WI38 (cell line): Measurements from ENCODE around the gene DDX6.
"Not testable (repeated sequence)": the region's sequence is repeated elsewhere in the genome, so short reads cannot be mapped to it uniquely, and the experiment has no call there.

Experiments
- H3K4me3 ChIP-seq: 2 replicates; pipeline ENCODE4 v1.5.1; 2011; ENCODE audit warnings: low read depth, mild to moderate bottlenecking, control low read depth, low read length
- TF ChIP-seq, protein P1 (sequence below): IDR thresholded peaks from 2 replicates; pipeline ENCODE4 v1.5.1; 2012; ENCODE audit warnings: low read depth, mild to moderate bottlenecking, control low read depth, low read length

The DDX6 gene, protein sequence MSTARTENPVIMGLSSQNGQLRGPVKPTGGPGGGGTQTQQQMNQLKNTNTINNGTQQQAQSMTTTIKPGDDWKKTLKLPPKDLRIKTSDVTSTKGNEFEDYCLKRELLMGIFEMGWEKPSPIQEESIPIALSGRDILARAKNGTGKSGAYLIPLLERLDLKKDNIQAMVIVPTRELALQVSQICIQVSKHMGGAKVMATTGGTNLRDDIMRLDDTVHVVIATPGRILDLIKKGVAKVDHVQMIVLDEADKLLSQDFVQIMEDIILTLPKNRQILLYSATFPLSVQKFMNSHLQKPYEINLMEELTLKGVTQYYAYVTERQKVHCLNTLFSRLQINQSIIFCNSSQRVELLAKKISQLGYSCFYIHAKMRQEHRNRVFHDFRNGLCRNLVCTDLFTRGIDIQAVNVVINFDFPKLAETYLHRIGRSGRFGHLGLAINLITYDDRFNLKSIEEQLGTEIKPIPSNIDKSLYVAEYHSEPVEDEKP

DNA sequence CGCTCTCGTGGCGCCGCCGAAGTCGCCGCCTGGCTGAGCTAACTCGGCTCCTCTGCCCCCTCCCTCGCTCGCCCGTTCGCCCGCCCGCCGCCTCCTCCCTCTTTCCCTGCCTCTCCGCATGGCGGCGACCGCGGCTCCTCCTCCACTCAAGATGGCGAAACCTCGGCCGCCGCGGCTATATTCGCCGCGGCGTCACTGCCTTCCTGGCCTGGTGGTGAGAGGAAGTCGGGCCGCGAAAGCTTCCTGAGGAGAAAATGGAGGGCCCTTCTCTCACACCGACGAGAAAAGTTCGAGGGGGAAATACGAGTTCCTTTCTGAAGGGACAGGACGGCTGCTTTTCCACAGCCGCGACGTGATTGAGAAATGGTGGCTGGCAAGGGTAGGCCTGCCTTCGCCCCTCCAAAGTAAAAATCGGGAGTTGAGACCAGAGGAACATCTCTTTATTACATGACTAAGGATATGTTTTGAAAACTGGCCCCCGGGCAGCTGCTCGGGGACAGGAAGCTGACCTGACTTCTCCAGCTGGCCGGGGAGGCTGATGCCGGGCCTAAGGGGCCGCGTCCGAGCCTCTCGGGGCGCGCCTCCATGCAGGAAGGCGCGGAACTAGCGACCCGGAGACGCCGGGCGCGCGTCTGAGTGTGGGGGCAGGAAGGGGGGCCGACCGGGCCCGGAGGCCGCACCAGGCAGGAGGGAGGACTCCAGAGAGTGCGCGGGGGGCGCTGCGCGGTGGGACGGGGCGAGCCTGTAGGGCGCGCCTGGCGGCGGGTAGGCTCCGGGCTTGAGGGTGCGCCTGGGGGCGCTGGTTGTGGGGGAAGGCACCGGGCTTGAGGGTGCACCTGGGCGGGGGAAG lies at the start of gene DDX6:
Gene DDX6 (minus strand): TSS at position 54 of the 850 bp plus-strand sequence. CDS start 4,913 bp downstream, outside the sequence.
- H3K4me3 ChIP-seq: peak within 1 kb of the TSS; percentile 85
- TF ChIP-seq, protein P1, sequence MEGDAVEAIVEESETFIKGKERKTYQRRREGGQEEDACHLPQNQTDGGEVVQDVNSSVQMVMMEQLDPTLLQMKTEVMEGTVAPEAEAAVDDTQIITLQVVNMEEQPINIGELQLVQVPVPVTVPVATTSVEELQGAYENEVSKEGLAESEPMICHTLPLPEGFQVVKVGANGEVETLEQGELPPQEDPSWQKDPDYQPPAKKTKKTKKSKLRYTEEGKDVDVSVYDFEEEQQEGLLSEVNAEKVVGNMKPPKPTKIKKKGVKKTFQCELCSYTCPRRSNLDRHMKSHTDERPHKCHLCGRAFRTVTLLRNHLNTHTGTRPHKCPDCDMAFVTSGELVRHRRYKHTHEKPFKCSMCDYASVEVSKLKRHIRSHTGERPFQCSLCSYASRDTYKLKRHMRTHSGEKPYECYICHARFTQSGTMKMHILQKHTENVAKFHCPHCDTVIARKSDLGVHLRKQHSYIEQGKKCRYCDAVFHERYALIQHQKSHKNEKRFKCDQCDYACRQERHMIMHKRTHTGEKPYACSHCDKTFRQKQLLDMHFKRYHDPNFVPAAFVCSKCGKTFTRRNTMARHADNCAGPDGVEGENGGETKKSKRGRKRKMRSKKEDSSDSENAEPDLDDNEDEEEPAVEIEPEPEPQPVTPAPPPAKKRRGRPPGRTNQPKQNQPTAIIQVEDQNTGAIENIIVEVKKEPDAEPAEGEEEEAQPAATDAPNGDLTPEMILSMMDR: peak; percentile 27

DNA sequence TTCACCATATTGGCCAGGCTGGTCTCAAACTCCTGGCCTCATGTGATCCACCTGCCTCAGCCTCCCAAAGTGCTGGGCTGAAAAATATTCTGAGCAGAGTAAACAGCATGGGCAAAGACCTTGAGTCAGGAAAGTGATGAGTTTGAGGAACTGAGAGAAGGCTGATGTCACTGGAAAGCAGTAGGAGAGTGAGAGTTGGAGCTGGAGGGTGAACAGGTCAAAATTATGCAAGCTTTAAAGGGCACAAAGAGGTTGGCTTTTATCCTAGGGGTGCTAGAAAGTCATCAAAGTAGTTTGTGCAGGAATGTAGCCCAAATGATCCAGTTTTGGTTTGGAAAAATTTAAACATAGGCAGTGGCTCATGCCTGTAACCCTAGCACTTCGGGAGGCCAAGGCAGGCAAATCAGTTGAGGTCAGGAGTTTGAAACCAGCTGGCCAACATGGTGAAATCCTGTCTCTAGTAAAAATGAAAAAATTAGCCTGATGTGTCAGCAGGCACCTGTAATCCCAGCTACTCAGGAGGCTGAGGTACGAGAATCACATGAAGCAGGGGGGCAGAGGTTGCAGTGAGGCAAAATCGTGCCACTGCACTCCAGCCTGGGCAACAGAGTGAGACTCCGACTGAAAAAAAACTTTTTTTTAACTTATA lies 48.1 kb upstream of the DDX6 start:
- TF ChIP-seq, protein P1: no peak
- H3K4me3 ChIP-seq: no peak overlapping the region

DNA sequence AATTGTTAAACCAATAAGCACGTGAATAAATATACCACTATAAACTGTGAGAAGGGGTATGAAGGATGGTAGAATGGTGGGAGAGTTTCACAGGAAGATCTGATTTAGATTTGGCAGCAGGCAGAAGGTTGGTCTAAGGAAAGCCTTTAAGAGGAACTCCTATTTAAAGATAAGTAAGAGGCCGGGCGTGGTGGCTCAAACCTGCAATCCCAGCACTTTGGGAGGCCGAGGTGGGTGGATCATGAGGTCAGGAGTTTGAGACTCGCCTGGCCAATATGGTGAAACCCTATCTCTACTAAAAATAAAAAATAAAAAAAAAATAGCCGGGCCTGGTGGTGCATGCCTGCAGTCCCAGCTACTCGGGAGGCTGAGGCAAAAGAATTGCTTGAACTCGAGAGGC lies 46.9 kb upstream of the DDX6 start:
- TF ChIP-seq, protein P1: no peak
- no peak overlapping the region for H3K4me3 ChIP-seq

DNA sequence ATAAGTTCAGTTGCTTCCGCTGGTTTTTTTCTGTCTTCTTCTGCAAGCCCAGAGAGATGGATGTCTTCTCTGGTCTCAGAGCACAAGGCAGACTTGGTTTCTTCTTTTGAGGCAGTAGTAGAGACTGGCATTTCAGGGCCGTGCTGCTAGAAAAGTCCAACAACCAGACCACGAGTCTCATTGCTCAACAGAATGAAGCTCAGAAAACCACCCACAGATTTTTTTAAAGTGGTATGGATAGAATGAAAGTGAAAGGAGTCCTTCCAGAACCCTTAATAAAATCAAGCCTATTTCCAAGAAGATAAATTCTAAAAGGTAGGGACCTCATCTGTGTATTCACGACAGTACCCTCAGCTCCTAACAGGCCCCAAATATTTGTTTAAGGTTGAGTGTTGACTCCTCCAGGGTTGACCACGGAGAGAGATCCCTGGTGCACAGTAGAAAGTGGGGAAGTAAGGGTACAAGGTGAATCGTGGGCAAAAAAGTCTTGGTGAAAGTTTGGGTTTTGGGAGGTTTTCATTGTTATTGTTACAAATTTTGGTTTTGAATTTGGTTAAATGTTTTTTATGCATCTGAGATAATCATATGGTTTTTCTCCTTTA lies 43.6 kb upstream of the DDX6 start:
- no peak overlapping the region for H3K4me3 ChIP-seq
- TF ChIP-seq, protein P1: no peak

DNA sequence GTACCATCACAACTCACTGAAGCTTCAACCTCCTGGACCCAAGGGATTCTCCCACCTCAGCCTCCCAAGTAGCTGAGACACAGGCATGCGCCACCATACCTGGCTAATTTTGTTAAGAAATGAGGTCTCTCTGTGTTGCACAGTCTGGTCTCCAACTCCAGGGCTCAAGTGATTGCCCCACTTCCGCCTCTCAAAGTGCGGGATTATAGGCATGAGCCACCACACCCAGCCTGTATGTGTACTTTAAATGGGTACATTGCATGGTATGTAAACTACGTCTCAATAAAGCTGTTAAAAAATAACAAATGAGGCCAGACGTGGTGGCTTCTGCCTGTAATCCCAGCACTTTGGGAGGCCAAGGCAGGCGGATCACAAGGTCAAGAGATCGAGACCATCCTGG lies 36.2 kb upstream of the DDX6 start:
- TF ChIP-seq, protein P1: no peak
- H3K4me3 ChIP-seq: no peak overlapping the region

DNA sequence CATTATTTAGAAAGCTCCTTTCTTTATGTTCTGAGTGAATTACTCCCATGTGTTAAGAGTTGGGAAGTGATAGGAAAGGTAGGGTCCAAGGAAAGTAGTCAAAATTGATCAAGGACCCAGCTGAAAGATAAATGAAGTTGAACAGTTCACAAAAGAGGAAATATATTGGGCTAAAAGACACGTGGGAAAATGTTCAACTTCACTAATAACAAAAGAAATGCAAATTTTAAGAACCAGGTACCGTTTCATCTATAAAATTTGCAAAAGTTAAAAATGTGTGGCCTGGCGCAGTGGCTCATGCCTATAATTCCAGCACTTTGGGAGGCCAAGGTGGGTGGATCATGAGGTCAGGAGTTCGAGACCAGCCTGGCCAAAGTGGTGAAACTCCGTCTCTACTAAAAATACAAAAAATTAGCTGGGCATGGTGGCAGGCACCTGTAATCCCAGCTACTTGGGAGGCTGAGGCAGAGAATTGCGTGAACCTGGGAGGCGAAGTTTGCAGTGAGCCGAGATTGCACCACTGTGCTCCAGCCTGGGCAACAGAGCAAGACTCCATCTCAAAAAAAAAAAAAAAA lies 32.1 kb upstream of the DDX6 start:
- not testable (repeated sequence) for H3K4me3 ChIP-seq
